ENCODE results near the gene TDRD10. TPM values are rescaled to one million over a fixed set of nuclear protein-coding genes. Genes with fewer than 3 reads are reported as not detected.
A peak's percentile ranks its signal among the peaks of the same experiment; 100 is the strongest.

The TDRD10 gene
- total and polyA plus RNA-seq, 2 of the 4 experiments (the other 2 are of a cell fraction) = not detected

DNA sequence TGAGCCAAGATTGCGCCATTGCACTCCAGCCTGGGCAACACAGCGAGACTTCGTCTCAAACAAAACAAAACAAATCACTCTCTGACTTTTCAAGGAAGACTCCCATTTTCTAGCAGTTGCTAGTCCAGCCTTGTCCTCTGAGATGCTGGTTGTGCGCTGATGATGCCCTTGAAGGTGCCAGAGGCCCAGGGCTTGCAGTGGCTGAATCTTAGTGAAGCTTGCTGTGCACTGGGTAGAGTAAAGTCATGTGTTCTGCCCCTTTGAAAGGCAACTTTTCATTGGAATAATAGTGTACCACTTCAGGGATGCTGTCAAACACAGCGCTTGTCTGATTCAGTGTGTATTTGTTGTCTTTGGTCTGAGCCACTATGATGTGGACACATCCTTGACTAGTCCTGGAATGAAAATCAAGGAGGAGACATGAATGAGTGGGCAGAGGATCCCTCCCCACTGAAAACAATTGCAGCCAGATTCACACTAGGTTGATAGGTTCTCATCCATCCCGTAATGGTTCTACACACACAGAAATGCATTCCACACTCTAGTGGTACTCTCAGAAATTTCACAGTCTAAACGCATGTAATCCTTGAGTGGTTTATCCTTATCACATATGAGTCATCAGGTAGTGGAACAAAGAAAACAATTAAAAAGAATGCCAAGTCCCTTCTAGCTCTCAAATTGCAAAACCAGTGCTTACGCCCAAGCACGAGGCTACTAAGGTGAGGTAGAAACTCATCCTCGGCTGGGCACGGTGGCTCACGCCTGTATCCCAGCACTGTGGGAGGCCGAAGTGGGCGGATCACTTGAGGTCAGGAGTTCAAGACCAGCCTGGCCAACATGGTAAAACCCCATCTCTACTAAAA is 17.8 kb upstream of the TDRD10 start:
- Histone ChIP-seq H2BK15ac (ENCODE audit: low read depth, low read length) (no peak overlapping the region), H2BK20ac (ENCODE audit: low read depth, low read length) (no peak overlapping the region), H3K56ac (ENCODE audit: extremely low read depth, insufficient read depth, low read length) (no peak overlapping the region), H4K20me1 (ENCODE audit: insufficient read depth, low read length) (peaks cover 4% of the 10 kb centered on the region; the same call in 1 of the 2 replicates), H3K4ac (ENCODE audit: low read depth, low read length) (no peak overlapping the region), H3K4me1 (ENCODE audit: control insufficient read depth, insufficient read depth, low read length) (peaks cover 3% of the 10 kb centered on the region; the same call in 1 of the 2 replicates), H3K27ac (ENCODE audit: insufficient read depth, low read length) (no peak overlapping the region), H3K9me1 (ENCODE audit: insufficient read depth, low read length) (peaks cover 5% of the 10 kb centered on the region), H3K4me2 (ENCODE audit: low read depth, low read length) (no peak overlapping the region), H2AFZ (replicated peaks; ENCODE audit: low read length, poor library complexity) (no peak overlapping the region), H3K4me3 (ENCODE audit: insufficient read depth, low read depth, low read length) (no peak overlapping the region), H4K91ac (ENCODE audit: insufficient read depth, low read depth, low read length) (no peak overlapping the region), H2BK5ac (ENCODE audit: low read depth, low read length, poor library complexity, severe bottlenecking) (no peak overlapping the region), H3K9ac (ENCODE audit: low read depth, low read length) (no peak overlapping the region), H3K79me1 (ENCODE audit: low read depth in 1 of 2, low read length in 2 of 2) (no peaks in the 10 kb centered on the region), H2BK120ac (ENCODE audit: low read depth, low read length) (no peak overlapping the region), H3K27me3 (ENCODE audit: control insufficient read depth, insufficient read depth, low read length) (peaks cover 30% of the 10 kb centered on the region), H2AK5ac (ENCODE audit: low read depth, low read length) (no peak overlapping the region), H3K14ac (replicated peaks; ENCODE audit: low read depth, low read length) (no peak overlapping the region), H2AK9ac (replicated peaks; ENCODE audit: low read depth, low read length, poor library complexity) (peak overlapping the region; percentile 22), H3K36me3 (ENCODE audit: control insufficient read depth, insufficient read depth, low read length) (no peaks in the 10 kb centered on the region), H4K5ac (ENCODE audit: low read depth, low read length) (no peak overlapping the region), H3K18ac (ENCODE audit: low read depth, low read length) (no peak overlapping the region), H3K9me3 (ENCODE audit: control insufficient read depth, insufficient read depth, low read length) (no peaks in the 10 kb centered on the region), H3K23ac (ENCODE audit: low read depth, low read length) (no peak overlapping the region), H4K8ac (ENCODE audit: low read depth in 2 of 2, low read length in 2 of 2) (no peak overlapping the region)
- ATAC-seq (ENCODE audit: low read depth) = peak; percentile 64
- peak; percentile 86 for TF ChIP-seq CEBPB (IDR thresholded peaks at IDR 0.05; ENCODE audit: low read depth, low read length)
- peak; percentile 89 for TF ChIP-seq FOS (IDR thresholded peaks at IDR 0.05; ENCODE audit: low read depth, low read length)
- TF ChIP-seq BHLHE40 (IDR thresholded peaks at IDR 0.05; ENCODE audit: low read depth, low read length) = peak; percentile 72
- TF ChIP-seq, protein P1, sequence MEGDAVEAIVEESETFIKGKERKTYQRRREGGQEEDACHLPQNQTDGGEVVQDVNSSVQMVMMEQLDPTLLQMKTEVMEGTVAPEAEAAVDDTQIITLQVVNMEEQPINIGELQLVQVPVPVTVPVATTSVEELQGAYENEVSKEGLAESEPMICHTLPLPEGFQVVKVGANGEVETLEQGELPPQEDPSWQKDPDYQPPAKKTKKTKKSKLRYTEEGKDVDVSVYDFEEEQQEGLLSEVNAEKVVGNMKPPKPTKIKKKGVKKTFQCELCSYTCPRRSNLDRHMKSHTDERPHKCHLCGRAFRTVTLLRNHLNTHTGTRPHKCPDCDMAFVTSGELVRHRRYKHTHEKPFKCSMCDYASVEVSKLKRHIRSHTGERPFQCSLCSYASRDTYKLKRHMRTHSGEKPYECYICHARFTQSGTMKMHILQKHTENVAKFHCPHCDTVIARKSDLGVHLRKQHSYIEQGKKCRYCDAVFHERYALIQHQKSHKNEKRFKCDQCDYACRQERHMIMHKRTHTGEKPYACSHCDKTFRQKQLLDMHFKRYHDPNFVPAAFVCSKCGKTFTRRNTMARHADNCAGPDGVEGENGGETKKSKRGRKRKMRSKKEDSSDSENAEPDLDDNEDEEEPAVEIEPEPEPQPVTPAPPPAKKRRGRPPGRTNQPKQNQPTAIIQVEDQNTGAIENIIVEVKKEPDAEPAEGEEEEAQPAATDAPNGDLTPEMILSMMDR (conservative IDR thresholded peaks at IDR 0.05; ENCODE audit: low read depth, low read length) = no peak
- ChIA-PET CTCF (interaction anchor here (3.4 kb wide), 1 partner anchor 62 kb away, joined by 11 read pairs; no protein-coding TSS in a partner anchor), POLR2A (ENCODE audit: unreplicated experiment) (no interaction called here)
- peak; percentile 86 for DNase-seq
- in situ Hi-C loops (cut with MboI; ENCODE audit: low sequenced_read_pairs) (loop anchor here (5.0 kb wide), 1 partner anchor 398 kb away; no protein-coding TSS in a partner anchor), intact Hi-C loops (cut with micrococcal nuclease) (loop anchor here (5.0 kb wide), 1 partner anchor 183 kb away; no protein-coding TSS in a partner anchor), dilution Hi-C loops (cut with HindIII; ENCODE audit: low sequenced_read_pairs, unreplicated experiment) (no loop called here)
- WGBS, 2 experiments (ENCODE audit: extremely low coverage in 2 of 2, insufficient read length in 1 of 2) = 60% methylated on average over 2 of the region's 14 CpGs; no CpG with 5 or more reads in 1 of the 2 experiments
- BruUV-seq (replicated peaks) = no TSS peak

Measured in IMR-90 (cell line).